Endodermal cell (in vitro differentiated cells): ENCODE results near the gene SPATA31C1. TPM values are rescaled to one million over a fixed set of nuclear protein-coding genes. Genes with fewer than 3 reads are reported as not detected.

ENCODE experiments used
- DNase-seq: peaks from one replicate; pipeline ENCODE4 v3.0.0-alpha.2; 2017
- H3K27ac ChIP-seq: 2 replicates; pipeline ENCODE4 v1.5.1; 2013; ENCODE audit warnings: mild to moderate bottlenecking, low read depth, low read length, moderate library complexity
- H3K27me3 ChIP-seq: 2 replicates; pipeline ENCODE4 v1.6.1; 2013; ENCODE audit warnings: mild to moderate bottlenecking, low read length, moderate library complexity; ENCODE audit not compliant: insufficient read depth, control insufficient read depth, poor library complexity, severe bottlenecking
- H3K36me3 ChIP-seq: 2 replicates; pipeline ENCODE4 v1.7.0; 2013; ENCODE audit warnings: mild to moderate bottlenecking, low read length, moderate library complexity; ENCODE audit not compliant: control insufficient read depth, insufficient read depth
- H3K4me1 ChIP-seq: one replicate; pipeline ENCODE4 v1.7.0; 2013; ENCODE audit warnings: low read length; ENCODE audit not compliant: control insufficient read depth, insufficient read depth
- H3K4me3 ChIP-seq: 2 replicates; pipeline ENCODE4 v1.5.1; 2013; ENCODE audit warnings: mild to moderate bottlenecking, low read length, moderate library complexity
- H3K9ac ChIP-seq: 2 replicates; pipeline ENCODE4 v1.6.1; 2013; ENCODE audit warnings: mild to moderate bottlenecking, low read length, moderate library complexity; ENCODE audit not compliant: poor library complexity, severe bottlenecking; ENCODE audit errors: extremely low read depth
- H3K9me3 ChIP-seq: 2 replicates; pipeline ENCODE4 v1.6.1; 2013; ENCODE audit warnings: mild to moderate bottlenecking, low read length, moderate library complexity; ENCODE audit not compliant: control insufficient read depth
- H3K27ac Mint-ChIP-seq: 2 replicates; pipeline ENCODE4 v1.8.0; 2020; ENCODE audit warnings: mixed read lengths
- H3K27me3 Mint-ChIP-seq: 2 replicates; pipeline ENCODE4 v1.8.0; 2021; ENCODE audit warnings: mild to moderate bottlenecking, mixed read lengths; ENCODE audit not compliant: insufficient read depth
- H3K36me3 Mint-ChIP-seq: 2 replicates; pipeline ENCODE4 v1.8.0; 2020; ENCODE audit warnings: low read depth, mixed read lengths
- H3K4me1 Mint-ChIP-seq: 2 replicates; pipeline ENCODE4 v1.8.0; 2020; ENCODE audit warnings: mixed read lengths
- H3K4me3 Mint-ChIP-seq: 2 replicates; pipeline ENCODE4 v1.8.0; 2020; ENCODE audit warnings: mild to moderate bottlenecking, moderate library complexity, mixed read lengths
- H3K9me3 Mint-ChIP-seq: 2 replicates; pipeline ENCODE4 v1.8.0; 2020; ENCODE audit warnings: mild to moderate bottlenecking, mixed read lengths
- CTCF ChIP-seq: fragments of 200-600 bp; sonication (generic); conservative IDR thresholded peaks from 2 replicates; pipeline ENCODE4 v1.5.0; 2021; ENCODE audit warnings: antibody characterized with exemption, mild to moderate bottlenecking
- WGBS, 2 experiments: methylation state at CpG; one replicate each; pipeline versions ENCODE4 v1.1.5 to v1.1.7; 2013; ENCODE audit warnings: missing lambda C conversion rate in 2 of 2, mixed read lengths in 1 of 2; ENCODE audit not compliant: insufficient coverage in 1 of 2, insufficient read length in 1 of 2; 5-methylcytosine and 5-hydroxymethylcytosine counted together
- total RNA-seq, 2 donors: library from RNA; stranded (reverse); fragmentation: NEBNext Ultra II Directional in 1 of 2; extraction: Animal tissue kit (Norgen Biotek cat#: 25700) in 1 of 2; gene quantifications; 2 replicates in 1 of 2; 3 replicates in 1 of 2; pipeline ENCODE4 v1.2.1, GENCODE V29; 2021

SPATA31C1 gene
- total RNA-seq, 2 donors from 2014 or later = 0.09 TPM; not detected in 1

- H3K9me3 ChIP-seq = no peaks in the 10 kb centered on the region
- no peaks in the 10 kb centered on the region for H3K36me3 Mint-ChIP-seq
- no peaks in the 10 kb centered on the region for H3K9me3 Mint-ChIP-seq
- no peaks in the 10 kb centered on the region for H3K36me3 ChIP-seq
- H3K9ac ChIP-seq = no peak overlapping the region
- no peaks in the 10 kb centered on the region for H3K4me1 ChIP-seq
- H3K4me3 ChIP-seq = no peak overlapping the region
- no peak for DNase-seq
- WGBS, 2 experiments = 89 to 90% methylated on average over 13 to 21 of the region's 21 CpGs
- no peaks in the 10 kb centered on the region for H3K4me1 Mint-ChIP-seq
- H3K27me3 Mint-ChIP-seq = no peaks in the 10 kb centered on the region
- no peak overlapping the region for H3K4me3 Mint-ChIP-seq
- H3K27me3 ChIP-seq = no peaks in the 10 kb centered on the region
- no peak overlapping the region for H3K27ac ChIP-seq
- no peak for TF ChIP-seq CTCF
- no peak overlapping the region for H3K27ac Mint-ChIP-seq
Measured at GRCh38 chr9:87944096-87944495, 26.3 kb downstream of the SPATA31C1 start.

GRCh38 chr9:87944682-87945081 is 26.9 kb downstream of the SPATA31C1 start:
- H3K27me3 ChIP-seq = no peaks in the 10 kb centered on the region
- peaks cover 2% of the 10 kb centered on the region for H3K9me3 ChIP-seq
- Mint-ChIP-seq H3K27me3 (peaks cover 2% of the 10 kb centered on the region), H3K4me3 (no peak overlapping the region), H3K4me1 (no peaks in the 10 kb centered on the region), H3K9me3 (no peaks in the 10 kb centered on the region), H3K27ac (no peak overlapping the region), H3K36me3 (no peaks in the 10 kb centered on the region)
- H3K4me1 ChIP-seq = no peaks in the 10 kb centered on the region
- no peaks in the 10 kb centered on the region for H3K36me3 ChIP-seq
- no peak for TF ChIP-seq CTCF
- no peak overlapping the region for H3K27ac ChIP-seq
- H3K9ac ChIP-seq = no peak overlapping the region
- 91 to 93% methylated on average over 5 to 11 of the region's 21 CpGs for WGBS, 2 experiments
- DNase-seq = no peak
- H3K4me3 ChIP-seq = no peak overlapping the region

GRCh38 chr9:87950296-87950695 is 32.5 kb downstream of the SPATA31C1 start:
- WGBS, 2 experiments = 84% methylated on average over 1 of the region's 1 CpG; no CpG with 5 or more reads in 1 of the 2 experiments
- peaks cover 7% of the 10 kb centered on the region for H3K9me3 Mint-ChIP-seq
- H3K36me3 Mint-ChIP-seq = no peaks in the 10 kb centered on the region

More at GRCh38 chr9:87950296-87950695, 32.5 kb downstream of the SPATA31C1 start:
- Mint-ChIP-seq H3K4me1 (no peaks in the 10 kb centered on the region), H3K4me3 (no peak overlapping the region), H3K27ac (no peak overlapping the region), H3K27me3 (peaks cover 4% of the 10 kb centered on the region)
- Histone ChIP-seq H3K36me3 (no peaks in the 10 kb centered on the region), H3K9ac (no peak overlapping the region), H3K27ac (no peak overlapping the region), H3K4me1 (no peaks in the 10 kb centered on the region), H3K4me3 (no peak overlapping the region), H3K27me3 (no peaks in the 10 kb centered on the region), H3K9me3 (peaks cover 11% of the 10 kb centered on the region)
- no peak for DNase-seq
- TF ChIP-seq CTCF = no peak
